ENCODE data around the gene RHEBL1.

RHEBL1 gene

DNA sequence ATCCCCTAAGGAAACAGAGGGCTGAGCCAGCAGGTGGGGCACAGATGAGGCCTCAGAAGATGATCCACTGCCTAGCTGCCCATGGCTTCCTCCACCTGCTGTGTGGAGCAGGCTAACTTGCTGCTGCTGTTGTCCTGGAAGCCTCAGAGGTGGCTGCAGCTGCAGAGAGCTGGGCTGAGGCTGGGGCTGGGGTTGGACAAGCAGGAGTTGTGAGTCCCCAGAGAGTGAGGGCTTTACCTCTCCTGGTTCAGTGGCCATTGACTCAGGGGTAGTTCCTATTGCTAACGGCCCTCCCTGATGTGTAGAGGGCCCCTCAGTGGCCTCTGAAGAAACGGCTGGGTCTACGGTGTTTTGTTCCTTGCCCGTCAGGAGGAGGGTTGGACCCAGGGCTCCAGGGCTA is 37.5 kb downstream of the RHEBL1 start:
- no peaks in the 10 kb centered on the region for H3F3A ChIP-seq (ENCODE audit: control insufficient read depth, insufficient read depth)
- no peaks in the 10 kb centered on the region for H3K9me3 ChIP-seq (ENCODE audit: control insufficient read depth, insufficient read depth, low read length)
- H3K4me1 ChIP-seq (ENCODE audit: control insufficient read depth, low read length), result no peaks in the 10 kb centered on the region
- no peaks in the 10 kb centered on the region for H3K27me3 ChIP-seq (ENCODE audit: control insufficient read depth, low read length)
- no peak overlapping the region for H3K4me2 ChIP-seq (ENCODE audit: low read length)
- no peaks in the 10 kb centered on the region for H3K9me2 ChIP-seq (replicated peaks; ENCODE audit: control insufficient read depth, low read length)
- peaks cover 96% of the 10 kb centered on the region for H3K36me3 ChIP-seq (ENCODE audit: control insufficient read depth, low read length)
- H3K79me2 ChIP-seq (ENCODE audit: control insufficient read depth, low read length), result no peaks in the 10 kb centered on the region
- H4K20me1 ChIP-seq (ENCODE audit: control insufficient read depth, insufficient read depth, low read depth, low read length), result peaks cover 4% of the 10 kb centered on the region; the same call in 1 of the 2 replicates
- H3K4me3 ChIP-seq (ENCODE audit: low read length), result no peak overlapping the region
- no peak overlapping the region for H3K27ac ChIP-seq (ENCODE audit: low read depth, low read length)
- TF ChIP-seq, protein P1, sequence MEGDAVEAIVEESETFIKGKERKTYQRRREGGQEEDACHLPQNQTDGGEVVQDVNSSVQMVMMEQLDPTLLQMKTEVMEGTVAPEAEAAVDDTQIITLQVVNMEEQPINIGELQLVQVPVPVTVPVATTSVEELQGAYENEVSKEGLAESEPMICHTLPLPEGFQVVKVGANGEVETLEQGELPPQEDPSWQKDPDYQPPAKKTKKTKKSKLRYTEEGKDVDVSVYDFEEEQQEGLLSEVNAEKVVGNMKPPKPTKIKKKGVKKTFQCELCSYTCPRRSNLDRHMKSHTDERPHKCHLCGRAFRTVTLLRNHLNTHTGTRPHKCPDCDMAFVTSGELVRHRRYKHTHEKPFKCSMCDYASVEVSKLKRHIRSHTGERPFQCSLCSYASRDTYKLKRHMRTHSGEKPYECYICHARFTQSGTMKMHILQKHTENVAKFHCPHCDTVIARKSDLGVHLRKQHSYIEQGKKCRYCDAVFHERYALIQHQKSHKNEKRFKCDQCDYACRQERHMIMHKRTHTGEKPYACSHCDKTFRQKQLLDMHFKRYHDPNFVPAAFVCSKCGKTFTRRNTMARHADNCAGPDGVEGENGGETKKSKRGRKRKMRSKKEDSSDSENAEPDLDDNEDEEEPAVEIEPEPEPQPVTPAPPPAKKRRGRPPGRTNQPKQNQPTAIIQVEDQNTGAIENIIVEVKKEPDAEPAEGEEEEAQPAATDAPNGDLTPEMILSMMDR (IDR thresholded peaks at IDR 0.05; ENCODE audit: low read depth, low read length, poor library complexity, severe bottlenecking), result no peak
- no peak for TF ChIP-seq EZH2phosphoT487 (IDR thresholded peaks at IDR 0.05; ENCODE audit: borderline replicate concordance, low read length)

DNA sequence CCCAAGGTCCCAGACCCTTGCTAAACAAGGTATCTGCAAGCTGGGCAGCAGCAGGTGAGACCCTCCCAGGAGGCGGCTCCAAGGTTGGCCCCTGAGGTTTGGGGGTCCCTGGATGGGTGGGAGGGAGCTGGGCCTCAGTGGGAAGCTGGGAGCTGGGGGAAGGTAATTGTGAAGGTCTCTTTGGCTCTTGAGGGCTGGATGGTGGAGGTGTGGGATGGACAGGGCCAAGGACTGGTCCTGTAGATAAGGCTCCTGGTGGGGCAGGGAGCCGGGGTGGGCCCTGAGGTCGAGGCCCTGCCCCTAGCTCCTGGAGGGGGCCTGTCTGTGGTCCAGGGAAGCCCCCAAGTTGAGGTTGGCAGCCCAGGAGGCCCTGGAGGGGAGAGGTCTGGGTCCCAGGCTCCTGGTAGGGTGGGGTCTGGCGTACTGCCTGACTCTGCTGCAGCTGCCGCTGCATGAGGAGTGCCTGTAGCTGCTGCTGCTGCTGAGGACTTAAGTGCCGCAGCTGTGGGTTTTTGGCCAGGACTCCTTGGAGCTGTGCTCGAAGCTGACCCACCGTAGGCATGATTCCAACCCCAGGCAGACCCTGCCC is 38.1 kb downstream of the RHEBL1 start:
- Histone ChIP-seq H3K27ac (ENCODE audit: low read depth, low read length) (no peak overlapping the region), H3K4me1 (ENCODE audit: control insufficient read depth, low read length) (no peaks in the 10 kb centered on the region), H3K79me2 (ENCODE audit: control insufficient read depth, low read length) (no peaks in the 10 kb centered on the region), H3K36me3 (ENCODE audit: control insufficient read depth, low read length) (peaks cover 95% of the 10 kb centered on the region), H3F3A (ENCODE audit: control insufficient read depth, insufficient read depth) (no peaks in the 10 kb centered on the region), H3K4me2 (ENCODE audit: low read length) (no peak overlapping the region), H4K20me1 (ENCODE audit: control insufficient read depth, insufficient read depth, low read depth, low read length) (peaks cover 4% of the 10 kb centered on the region; the same call in 1 of the 2 replicates), H3K9me2 (replicated peaks; ENCODE audit: control insufficient read depth, low read length) (no peaks in the 10 kb centered on the region), H3K27me3 (ENCODE audit: control insufficient read depth, low read length) (no peaks in the 10 kb centered on the region), H3K9me3 (ENCODE audit: control insufficient read depth, insufficient read depth, low read length) (no peaks in the 10 kb centered on the region), H3K4me3 (ENCODE audit: low read length) (no peak overlapping the region)
- TF ChIP-seq EZH2phosphoT487 (IDR thresholded peaks at IDR 0.05; ENCODE audit: borderline replicate concordance, low read length), result no peak
- TF ChIP-seq, protein P1 (IDR thresholded peaks at IDR 0.05; ENCODE audit: low read depth, low read length, poor library complexity, severe bottlenecking), result no peak

DNA sequence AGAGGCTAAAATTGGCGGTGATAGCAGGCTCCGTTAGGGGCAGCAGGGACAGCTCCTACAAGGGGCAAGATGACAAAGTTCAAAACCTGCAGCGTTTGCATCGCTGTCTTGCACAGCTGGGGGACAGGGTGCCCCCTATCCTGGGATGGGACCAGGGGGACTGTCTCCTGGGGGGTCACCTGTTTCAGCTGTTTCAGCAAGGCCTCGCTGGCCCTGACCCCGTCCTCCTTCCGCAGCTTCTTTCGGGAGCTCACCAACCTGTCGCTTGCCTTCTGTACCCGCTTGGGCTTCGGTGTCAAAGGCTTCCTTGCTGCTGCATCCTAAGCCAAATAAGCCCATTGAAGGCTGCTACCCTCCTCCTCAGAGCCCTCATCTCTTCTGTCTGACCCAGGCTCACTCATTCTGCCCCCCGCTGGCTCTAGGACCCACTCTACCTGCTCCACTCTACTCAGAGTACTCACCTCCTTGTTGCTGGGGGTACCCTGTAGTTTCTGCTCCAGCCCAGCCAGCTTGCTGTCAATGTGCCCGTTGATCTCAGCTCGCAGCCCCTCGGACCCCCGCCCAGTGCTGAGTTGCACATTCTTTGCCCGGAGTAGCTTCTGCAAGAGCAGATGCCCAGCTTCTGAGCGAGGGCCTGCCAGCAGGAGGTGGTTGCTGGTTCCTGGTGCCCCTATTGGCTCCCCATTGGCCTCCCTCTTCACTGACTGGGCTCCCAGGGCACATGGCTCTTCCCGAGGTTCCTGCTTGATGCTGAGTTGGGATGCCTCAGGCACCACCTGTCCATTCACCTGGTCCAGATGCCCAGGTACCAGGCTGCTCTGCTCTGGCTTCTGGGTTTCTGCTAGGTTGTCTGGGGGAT is 38.8 kb downstream of the RHEBL1 start:
- Histone ChIP-seq H3K9me2 (replicated peaks; ENCODE audit: control insufficient read depth, low read length) (no peaks in the 10 kb centered on the region), H3K36me3 (ENCODE audit: control insufficient read depth, low read length) (peaks cover 99% of the 10 kb centered on the region), H3F3A (ENCODE audit: control insufficient read depth, insufficient read depth) (no peaks in the 10 kb centered on the region), H4K20me1 (ENCODE audit: control insufficient read depth, insufficient read depth, low read depth, low read length) (peaks cover 4% of the 10 kb centered on the region; the same call in 1 of the 2 replicates), H3K27ac (ENCODE audit: low read depth, low read length) (no peak overlapping the region), H3K4me1 (ENCODE audit: control insufficient read depth, low read length) (no peaks in the 10 kb centered on the region), H3K27me3 (ENCODE audit: control insufficient read depth, low read length) (no peaks in the 10 kb centered on the region), H3K79me2 (ENCODE audit: control insufficient read depth, low read length) (no peaks in the 10 kb centered on the region), H3K4me3 (ENCODE audit: low read length) (no peak overlapping the region), H3K9me3 (ENCODE audit: control insufficient read depth, insufficient read depth, low read length) (no peaks in the 10 kb centered on the region), H3K4me2 (ENCODE audit: low read length) (no peak overlapping the region)
- TF ChIP-seq, protein P1 (IDR thresholded peaks at IDR 0.05; ENCODE audit: low read depth, low read length, poor library complexity, severe bottlenecking), result no peak
- no peak for TF ChIP-seq EZH2phosphoT487 (IDR thresholded peaks at IDR 0.05; ENCODE audit: borderline replicate concordance, low read length)
